A549 treated with CpdA at 1 μM for 4 hours (cell line): ENCODE results near the gene PLEKHM2. TPM values are rescaled to one million over a fixed set of nuclear protein-coding genes. Genes with fewer than 3 reads are reported as not detected.

Experiments used
- total RNA-seq: library from RNA; stranded (reverse); fragments of 200-300 nt; extraction: Qiagen RNA extraction; gene quantifications from 5 replicates; pipeline ENCODE4 v1.2.3, GENCODE V29; 2022; ENCODE audit warnings: low read depth

The PLEKHM2 gene, protein sequence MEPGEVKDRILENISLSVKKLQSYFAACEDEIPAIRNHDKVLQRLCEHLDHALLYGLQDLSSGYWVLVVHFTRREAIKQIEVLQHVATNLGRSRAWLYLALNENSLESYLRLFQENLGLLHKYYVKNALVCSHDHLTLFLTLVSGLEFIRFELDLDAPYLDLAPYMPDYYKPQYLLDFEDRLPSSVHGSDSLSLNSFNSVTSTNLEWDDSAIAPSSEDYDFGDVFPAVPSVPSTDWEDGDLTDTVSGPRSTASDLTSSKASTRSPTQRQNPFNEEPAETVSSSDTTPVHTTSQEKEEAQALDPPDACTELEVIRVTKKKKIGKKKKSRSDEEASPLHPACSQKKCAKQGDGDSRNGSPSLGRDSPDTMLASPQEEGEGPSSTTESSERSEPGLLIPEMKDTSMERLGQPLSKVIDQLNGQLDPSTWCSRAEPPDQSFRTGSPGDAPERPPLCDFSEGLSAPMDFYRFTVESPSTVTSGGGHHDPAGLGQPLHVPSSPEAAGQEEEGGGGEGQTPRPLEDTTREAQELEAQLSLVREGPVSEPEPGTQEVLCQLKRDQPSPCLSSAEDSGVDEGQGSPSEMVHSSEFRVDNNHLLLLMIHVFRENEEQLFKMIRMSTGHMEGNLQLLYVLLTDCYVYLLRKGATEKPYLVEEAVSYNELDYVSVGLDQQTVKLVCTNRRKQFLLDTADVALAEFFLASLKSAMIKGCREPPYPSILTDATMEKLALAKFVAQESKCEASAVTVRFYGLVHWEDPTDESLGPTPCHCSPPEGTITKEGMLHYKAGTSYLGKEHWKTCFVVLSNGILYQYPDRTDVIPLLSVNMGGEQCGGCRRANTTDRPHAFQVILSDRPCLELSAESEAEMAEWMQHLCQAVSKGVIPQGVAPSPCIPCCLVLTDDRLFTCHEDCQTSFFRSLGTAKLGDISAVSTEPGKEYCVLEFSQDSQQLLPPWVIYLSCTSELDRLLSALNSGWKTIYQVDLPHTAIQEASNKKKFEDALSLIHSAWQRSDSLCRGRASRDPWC
- 24.1 to 30.4 TPM (median 28.5 TPM) in 5 replicates for total RNA-seq

GRCh38 chr1:15684042-15684461, at the start of gene PLEKHM2:
Gene PLEKHM2, plus strand, starts transcription at chr1:15684320. Its CDS starts 239 bp downstream, at chr1:15684559.

DNA sequence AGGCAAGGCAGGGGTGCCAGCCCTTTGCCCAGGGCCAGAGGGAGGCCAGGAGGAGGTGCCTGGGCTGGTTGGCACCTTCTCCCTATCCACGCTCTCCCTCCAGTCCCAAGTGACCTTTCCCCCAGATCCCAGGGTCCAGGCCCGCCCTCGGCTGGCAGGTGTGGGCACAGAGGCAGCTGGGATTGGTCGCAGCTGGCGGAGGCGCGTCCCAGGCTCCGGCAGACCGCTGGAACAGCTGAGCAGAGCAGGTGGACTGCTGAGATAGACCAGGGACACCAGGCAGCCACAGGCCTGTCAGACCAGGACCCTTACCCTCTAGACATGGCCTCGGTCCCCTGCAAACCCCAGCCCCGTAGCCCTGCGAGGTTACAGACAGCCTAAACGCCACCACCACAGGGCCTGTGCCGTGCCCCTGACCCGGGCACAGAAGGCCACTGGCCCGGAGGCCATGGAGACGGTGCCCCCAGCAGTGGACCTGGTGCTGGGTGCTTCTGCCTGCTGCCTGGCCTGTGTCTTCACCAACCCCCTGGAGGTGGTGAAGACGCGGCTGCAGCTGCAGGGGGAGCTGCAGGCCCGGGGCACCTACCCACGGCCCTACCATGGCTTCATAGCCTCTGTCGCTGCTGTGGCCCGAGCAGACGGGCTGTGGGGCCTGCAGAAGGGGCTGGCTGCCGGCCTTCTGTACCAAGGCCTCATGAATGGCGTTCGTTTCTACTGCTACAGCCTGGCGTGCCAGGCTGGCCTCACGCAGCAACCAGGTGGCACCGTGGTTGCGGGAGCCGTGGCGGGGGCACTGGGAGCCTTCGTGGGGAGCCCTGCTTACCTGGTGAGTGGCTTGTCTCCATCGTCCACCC, 52.1 kb downstream of the PLEKHM2 start, which contains the start of gene SLC25A34:
Gene SLC25A34, plus strand, starts transcription at position 221 of the 854 bp plus-strand sequence. Its CDS starts 228 bp downstream, at position 449.

GRCh38 chr1:15742339-15742801, 58.2 kb downstream of the PLEKHM2 start, which contains the start of gene TMEM82:
Gene TMEM82, plus strand, starts transcription at chr1:15742499. Its CDS starts 61 bp downstream, at chr1:15742560.

DNA sequence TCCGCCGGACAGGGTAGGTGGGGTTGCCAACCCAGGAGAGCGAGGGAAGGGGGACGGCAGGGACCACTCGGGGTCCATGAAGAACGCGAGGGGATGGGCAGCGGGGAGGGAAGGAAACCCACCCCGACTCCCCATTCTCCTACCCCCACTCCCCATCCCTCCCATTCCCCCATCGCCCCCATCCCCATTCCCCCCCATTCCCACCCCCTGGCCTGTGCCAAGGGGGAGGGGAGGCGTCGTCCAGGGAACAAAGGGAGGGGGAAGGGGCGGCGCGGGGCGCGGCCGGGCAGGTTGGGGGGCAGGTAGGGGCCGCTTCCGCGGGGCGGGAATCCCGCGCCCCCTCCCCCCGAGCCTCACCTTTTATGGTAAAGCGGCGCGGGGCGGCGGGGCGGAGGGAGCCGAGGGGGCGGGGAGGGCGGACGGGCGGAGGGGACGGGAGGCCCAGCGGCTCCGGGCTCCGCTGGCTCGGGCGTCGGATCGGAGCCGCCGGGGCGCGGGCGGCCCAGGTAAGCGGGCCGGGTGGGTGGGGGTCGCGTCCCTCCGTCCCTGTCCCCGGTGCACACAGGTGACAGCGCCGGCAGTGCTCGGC, 74.3 kb downstream of the PLEKHM2 start, which contains the start of gene FBLIM1:
Gene FBLIM1, plus strand, starts transcription at position 453 of the 589 bp plus-strand sequence. CDS start 6,189 bp downstream, outside the sequence.

Other genes starting within 250 kb of the PLEKHM2 start
- gene CTRC, start 245.9 kb upstream of the PLEKHM2 start, total RNA-seq = 0.61 to 1.6 TPM (median 1.1 TPM) in 5 replicates
- gene CELA2A, start 227.6 kb upstream of the PLEKHM2 start, total RNA-seq = not detected in 5 replicates
- gene CELA2B, start 208.2 kb upstream of the PLEKHM2 start, total RNA-seq = not detected in 5 replicates
- gene CASP9, start 160.1 kb upstream of the PLEKHM2 start, total RNA-seq = 5.2 to 6.6 TPM (median 5.8 TPM) in 5 replicates
- gene DNAJC16, start 157.5 kb upstream of the PLEKHM2 start, total RNA-seq = 4.6 to 5.5 TPM (median 4.7 TPM) in 5 replicates
- 6.1 to 8.5 TPM (median 7.9 TPM) in 5 replicates for gene AGMAT, start 99.3 kb upstream of the PLEKHM2 start, total RNA-seq
- 8.1 to 11.8 TPM (median 9.1 TPM) in 5 replicates for gene DDI2, start 66.9 kb upstream of the PLEKHM2 start, total RNA-seq
- gene SLC25A34, start 51.9 kb downstream of the PLEKHM2 start, total RNA-seq = 0.20 to 0.45 TPM (median 0.35 TPM) in 5 replicates
- not detected in 5 replicates for gene TMEM82, start 58.2 kb downstream of the PLEKHM2 start, total RNA-seq
- gene FBLIM1, start 74.5 kb downstream of the PLEKHM2 start, total RNA-seq = 20.9 to 28.0 TPM (median 23.6 TPM) in 5 replicates
- 6.7 to 9.8 TPM (median 7.3 TPM) in 5 replicates for gene UQCRHL, start 123.3 kb downstream of the PLEKHM2 start, total RNA-seq
- 37.9 to 39.8 TPM (median 39.2 TPM) in 5 replicates for gene SPEN, start 163.4 kb downstream of the PLEKHM2 start, total RNA-seq